Type B pancreatic cell (in vitro differentiated cells): ENCODE results near the gene FGF5. TPM values are rescaled to one million over a fixed set of nuclear protein-coding genes. Genes with fewer than 3 reads are reported as not detected.

Source experiments
- DNase-seq: peaks from one replicate; pipeline ENCODE4 v3.0.0; 2021; ENCODE audit warnings: mixed read lengths; ENCODE audit not compliant: unreplicated experiment; ENCODE audit errors: extremely low spot score
- H3K27ac Mint-ChIP-seq: 2 replicates; pipeline ENCODE4 v1.8.0; 2021; ENCODE audit warnings: mild to moderate bottlenecking, mixed read lengths
- H3K27me3 Mint-ChIP-seq: 2 replicates; pipeline ENCODE4 v1.8.0; 2021; ENCODE audit warnings: mixed read lengths
- H3K36me3 Mint-ChIP-seq: 2 replicates; pipeline ENCODE4 v1.8.0; 2021; ENCODE audit warnings: mixed read lengths
- H3K4me1 Mint-ChIP-seq: one replicate; pipeline ENCODE4 v1.8.0; 2021; ENCODE audit warnings: mixed read lengths; ENCODE audit not compliant: unreplicated experiment
- H3K4me3 Mint-ChIP-seq: 2 replicates; pipeline ENCODE4 v1.8.0; 2021; ENCODE audit warnings: mild to moderate bottlenecking, mixed read lengths
- H3K9me3 Mint-ChIP-seq: 2 replicates; pipeline ENCODE4 v1.8.0; 2021; ENCODE audit warnings: mixed read lengths
- CTCF ChIP-seq: fragments of 200-600 bp; sonication (generic); conservative IDR thresholded peaks from 2 replicates; pipeline ENCODE4 v1.5.0; 2021; ENCODE audit warnings: antibody characterized with exemption, mild to moderate bottlenecking
- total RNA-seq: library from RNA; stranded (reverse); gene quantifications from 2 replicates; pipeline ENCODE4 v1.2.1, GENCODE V29; 2021; ENCODE audit warnings: low replicate concordance

Gene FGF5
- total RNA-seq, 1 donor from 2014 or later = 0.75 TPM

- TF ChIP-seq CTCF = no peak
- peak overlapping the region; percentile 58 for H3K27ac Mint-ChIP-seq
- no peaks in the 10 kb centered on the region for H3K36me3 Mint-ChIP-seq
- DNase-seq = no peak
- peaks cover 100% of the 10 kb centered on the region for H3K27me3 Mint-ChIP-seq
- H3K9me3 Mint-ChIP-seq = peaks cover 6% of the 10 kb centered on the region
- peaks cover 36% of the 10 kb centered on the region for H3K4me1 Mint-ChIP-seq
- peak overlapping the region; percentile 93 for H3K4me3 Mint-ChIP-seq
These were observed 477 bp downstream of the FGF5 start for GRCh38 chr4:80266902-80267380.

GRCh38 chr4:80268081-80268823 lies 1.8 kb downstream of the FGF5 start:
- H3K27ac Mint-ChIP-seq = no peak overlapping the region
- peaks cover 32% of the 10 kb centered on the region for H3K4me1 Mint-ChIP-seq
- no peak for TF ChIP-seq CTCF
- peaks cover 6% of the 10 kb centered on the region for H3K9me3 Mint-ChIP-seq
- peak overlapping the region; percentile 53 for H3K4me3 Mint-ChIP-seq
- H3K36me3 Mint-ChIP-seq = no peaks in the 10 kb centered on the region
- no peak for DNase-seq
- H3K27me3 Mint-ChIP-seq = peaks cover 94% of the 10 kb centered on the region

GRCh38 chr4:80268936-80269335 lies 2.5 kb downstream of the FGF5 start:
- H3K27ac Mint-ChIP-seq = no peak overlapping the region
- no peak for TF ChIP-seq CTCF
- no peaks in the 10 kb centered on the region for H3K36me3 Mint-ChIP-seq
- peak overlapping the region; percentile 20 for H3K4me3 Mint-ChIP-seq
- H3K9me3 Mint-ChIP-seq = peaks cover 6% of the 10 kb centered on the region
- peaks cover 92% of the 10 kb centered on the region for H3K27me3 Mint-ChIP-seq
- H3K4me1 Mint-ChIP-seq = peaks cover 25% of the 10 kb centered on the region
- DNase-seq = no peak

- no peak for TF ChIP-seq CTCF
- peaks cover 83% of the 10 kb centered on the region for H3K27me3 Mint-ChIP-seq
- no peak overlapping the region for H3K4me3 Mint-ChIP-seq
- H3K9me3 Mint-ChIP-seq = peaks cover 6% of the 10 kb centered on the region
- H3K4me1 Mint-ChIP-seq = peaks cover 12% of the 10 kb centered on the region
- no peak for DNase-seq
- H3K27ac Mint-ChIP-seq = no peak overlapping the region
- no peaks in the 10 kb centered on the region for H3K36me3 Mint-ChIP-seq
These were observed 3.9 kb downstream of the FGF5 start for GRCh38 chr4:80270321-80270720.

- Mint-ChIP-seq H3K36me3 (no peaks in the 10 kb centered on the region), H3K9me3 (peaks cover 6% of the 10 kb centered on the region), H3K27me3 (peaks cover 77% of the 10 kb centered on the region), H3K4me1 (peaks cover 7% of the 10 kb centered on the region), H3K4me3 (no peak overlapping the region), H3K27ac (no peak overlapping the region)
- TF ChIP-seq CTCF = no peak
- DNase-seq = no peak
These were observed 4.4 kb downstream of the FGF5 start for GRCh38 chr4:80270868-80271267.
